Panc1 (cell line): ENCODE measurements around the gene APBB3. TPM values are rescaled to one million over a fixed set of nuclear protein-coding genes. Genes with fewer than 3 reads are reported as not detected.

ENCODE experiments used
- ATAC-seq: fragments of 200-7000 bp; cut with Tn5 transposase; 2 replicates; pipeline ENCODE4 v1.9.1; 2020; ENCODE audit warnings: mild to moderate bottlenecking, moderate library complexity
- BruUV-seq: library from RNA; stranded (reverse); fragments of 400-500 nt; replicated peaks from 2 replicates; lab custom pipeline; 2021; lab: Mats Ljungman, UMichigan
- CTCF ChIA-PET: fragments of 300-600 bp; sonication (Branson Sonifier 250); formaldehyde crosslinking; loops from one replicate; lab custom pipeline; 2022; ENCODE audit warnings: antibody characterized with exemption; lab: Charles Lee
- POLR2A ChIA-PET: fragments of 300-600 bp; sonication (Branson Sonifier 250); formaldehyde crosslinking; loops from one replicate; lab custom pipeline; 2022; ENCODE audit warnings: antibody characterized with exemption; lab: Charles Lee
- DNase-seq: peaks from one replicate; pipeline ENCODE4 v3.0.0-alpha.2; 2010; ENCODE audit warnings: low read depth, low spot score
- H3K27ac ChIP-seq: 2 replicates; pipeline ENCODE4 v1.5.1; 2011; ENCODE audit warnings: mild to moderate bottlenecking, low read length, inconsistent platforms
- H3K27me3 ChIP-seq: fragments of 200-500 bp; sonication (Bioruptor generic); 2 replicates; pipeline ENCODE4 v1.6.0; 2014; ENCODE audit warnings: low read length, inconsistent platforms; ENCODE audit not compliant: control insufficient read depth, insufficient read depth
- H3K36me3 ChIP-seq: fragments of 200-500 bp; sonication (Bioruptor generic); 2 replicates; pipeline ENCODE4 v1.5.1; 2014; ENCODE audit warnings: inconsistent platforms, mild to moderate bottlenecking, low read length, moderate library complexity; ENCODE audit not compliant: control insufficient read depth, insufficient read depth
- H3K4me1 ChIP-seq: 2 replicates; pipeline ENCODE4 v1.5.1; 2011; ENCODE audit warnings: inconsistent platforms, mild to moderate bottlenecking, low read length, moderate library complexity; ENCODE audit not compliant: control insufficient read depth, insufficient read depth
- H3K4me3 ChIP-seq, 2 experiments: 2 replicates each; pipeline ENCODE4 v1.5.1; 2011 to 2012; ENCODE audit warnings: low read depth in 2 of 2, low read length in 2 of 2, mild to moderate bottlenecking in 2 of 2, inconsistent platforms in 1 of 2, moderate library complexity in 1 of 2
- H3K9me3 ChIP-seq: fragments of 200-500 bp; sonication (Bioruptor generic); 2 replicates; pipeline ENCODE4 v1.5.1; 2014; ENCODE audit warnings: low read depth, mild to moderate bottlenecking, inconsistent platforms, low read length, moderate library complexity; ENCODE audit not compliant: control insufficient read depth, insufficient read depth
- CTCF ChIP-seq: fragments of 450-650 bp; IDR thresholded peaks from 2 replicates; pipeline ENCODE4 v1.5.1; 2017; ENCODE audit warnings: mild to moderate bottlenecking
- POLR2AphosphoS5 ChIP-seq: IDR thresholded peaks from 2 replicates; pipeline ENCODE4 v1.6.1; 2012; ENCODE audit warnings: mild to moderate bottlenecking, low read depth, low read length, moderate library complexity
- REST ChIP-seq, 2 experiments: IDR thresholded peaks; 2 replicates each; pipeline ENCODE4 v1.6.1; 2011 to 2012; ENCODE audit warnings: low read depth in 2 of 2, control low read depth in 1 of 2, low read length in 1 of 2, mild to moderate bottlenecking in 1 of 2, moderate library complexity in 1 of 2; ENCODE audit not compliant: insufficient read depth in 1 of 2
- SIN3A ChIP-seq: IDR thresholded peaks from 2 replicates; pipeline ENCODE4 v1.6.1; 2012; ENCODE audit warnings: low read depth, mild to moderate bottlenecking, low read length, moderate library complexity, borderline replicate concordance; ENCODE audit not compliant: insufficient read depth
- TCF7L2 ChIP-seq: IDR thresholded peaks from 2 replicates; pipeline ENCODE4 v1.6.1; 2011; ENCODE audit warnings: mild to moderate bottlenecking, low read depth, low read length, inconsistent platforms
- in situ Hi-C: cut with HindIII; loops from 2 replicates; pipeline ENCODE4 v1.10.0; 2016; ENCODE audit warnings: low sequenced_read_pairs, low pct_unique_long_range_greater_than_20kb
- intact Hi-C: fragments of 100-400 bp; cut with micrococcal nuclease; formaldehyde crosslinking; loops from one replicate; pipeline ENCODE4 v1.10.0; 2022; ENCODE audit not compliant: unreplicated experiment
- total RNA-seq: library from RNA; stranded (reverse); gene quantifications from one replicate; pipeline ENCODE4 v1.2.1, GENCODE V29; 2021; ENCODE audit not compliant: unreplicated experiment

The APBB3 gene
- total RNA-seq, 1 experiment from 2014 or later = 28.6 TPM

- peaks cover 28% of the 10 kb centered on the region for H3K4me1 ChIP-seq
- intact Hi-C loops = loop anchor here (5.0 kb wide), 1 partner anchor 77 kb away; the partner anchor contains the start of gene TMCO6
- H3K27me3 ChIP-seq = no peaks in the 10 kb centered on the region
- in situ Hi-C loops = no loop called here
- no peaks in the 10 kb centered on the region; the same call in 1 of the 2 replicates for H3K36me3 ChIP-seq
- no peak overlapping the region for H3K27ac ChIP-seq
- H3K4me3 ChIP-seq = no peak overlapping the region
- ChIA-PET CTCF (no interaction called here), POLR2A (no interaction called here)
- no peaks in the 10 kb centered on the region for H3K9me3 ChIP-seq
- ATAC-seq (no peak), DNase-seq (no peak)
- BruUV-seq = no TSS peak
- no peak for TF ChIP-seq TCF7L2
- no peak for TF ChIP-seq CTCF
- no peak for TF ChIP-seq SIN3A
- no peak for TF ChIP-seq REST (IDR thresholded peaks at IDR 0.05; ENCODE audit: insufficient read depth in 1 of 2, low read depth in 2 of 2, low read length in 1 of 2)
- no peak for TF ChIP-seq POLR2AphosphoS5
These were observed 4.2 kb downstream of the APBB3 start for GRCh38 chr5:140560227-140560626.

GRCh38 chr5:140558542-140558941 lies 5.9 kb downstream of the APBB3 start:
- DNase-seq = no peak
- no peaks in the 10 kb centered on the region for H3K27me3 ChIP-seq
- TF ChIP-seq CTCF = no peak
- TF ChIP-seq POLR2AphosphoS5 = no peak
- TF ChIP-seq TCF7L2 = no peak
- no peaks in the 10 kb centered on the region for H3K9me3 ChIP-seq
- ChIA-PET CTCF (interaction anchor here (0.5 kb wide), 1 partner anchor 294 kb away, joined by 10 read pairs; no protein-coding TSS in a partner anchor), POLR2A (no interaction called here)
- peaks cover 27% of the 10 kb centered on the region for H3K4me1 ChIP-seq
- ATAC-seq = no peak
- no peak overlapping the region for H3K27ac ChIP-seq
- in situ Hi-C loops = no loop called here
- no peaks in the 10 kb centered on the region; the same call in 1 of the 2 replicates for H3K36me3 ChIP-seq
- H3K4me3 ChIP-seq = no peak overlapping the region
- intact Hi-C loops = no loop called here
- BruUV-seq = no TSS peak
